ENCODE data around the gene DIPK1C.

- no peak for TF ChIP-seq EZH2 (IDR thresholded peaks at IDR 0.05; ENCODE audit: low read depth, unreplicated experiment)
- TF ChIP-seq CTCF (conservative IDR thresholded peaks at IDR 0.05; ENCODE audit: low read depth in 2 of 2) = no peak
- TF ChIP-seq POLR2AphosphoS5 (IDR thresholded peaks at IDR 0.05; ENCODE audit: low read depth) = no peak
- TF ChIP-seq CREB1 (CRISPR knock-in tag; IDR thresholded peaks at IDR 0.05; ENCODE audit: low read depth) = no peak
- no peak for TF ChIP-seq NANOG (IDR thresholded peaks at IDR 0.05; ENCODE audit: borderline replicate concordance)
- TF ChIP-seq REST (IDR thresholded peaks at IDR 0.05; ENCODE audit: unreplicated experiment) = no peak
- no peak for TF ChIP-seq EZH2phosphoT487 (IDR thresholded peaks at IDR 0.05; ENCODE audit: unreplicated experiment)
- TF ChIP-seq JUNB (IDR thresholded peaks at IDR 0.05; ENCODE audit: unreplicated experiment) = no peak
- TF ChIP-seq ZNF114 (CRISPR knock-in tag; IDR thresholded peaks at IDR 0.05) = no peak
- TF ChIP-seq STAT1 (IDR thresholded peaks at IDR 0.05; ENCODE audit: unreplicated experiment) = no peak
- TF ChIP-seq ZNF331 (CRISPR knock-in tag; IDR thresholded peaks at IDR 0.05; ENCODE audit: low read depth) = no peak
- TF ChIP-seq ETS1 (IDR thresholded peaks at IDR 0.05) = no peak
Measured at GRCh38 chr18:74496508-74497323, 39.6 kb upstream of the DIPK1C start.
